ENCODE measurements around the gene RIBC2. TPM values are rescaled to one million over a fixed set of nuclear protein-coding genes. Genes with fewer than 3 reads are reported as not detected.
A peak's percentile ranks its signal among the peaks of the same experiment; 100 is the strongest.

RIBC2 gene
- total and polyA plus RNA-seq, 9 of the 15 experiments (the other 6 are each of a cell fraction or from before 2014, with no cell fraction given), result not detected

DNA sequence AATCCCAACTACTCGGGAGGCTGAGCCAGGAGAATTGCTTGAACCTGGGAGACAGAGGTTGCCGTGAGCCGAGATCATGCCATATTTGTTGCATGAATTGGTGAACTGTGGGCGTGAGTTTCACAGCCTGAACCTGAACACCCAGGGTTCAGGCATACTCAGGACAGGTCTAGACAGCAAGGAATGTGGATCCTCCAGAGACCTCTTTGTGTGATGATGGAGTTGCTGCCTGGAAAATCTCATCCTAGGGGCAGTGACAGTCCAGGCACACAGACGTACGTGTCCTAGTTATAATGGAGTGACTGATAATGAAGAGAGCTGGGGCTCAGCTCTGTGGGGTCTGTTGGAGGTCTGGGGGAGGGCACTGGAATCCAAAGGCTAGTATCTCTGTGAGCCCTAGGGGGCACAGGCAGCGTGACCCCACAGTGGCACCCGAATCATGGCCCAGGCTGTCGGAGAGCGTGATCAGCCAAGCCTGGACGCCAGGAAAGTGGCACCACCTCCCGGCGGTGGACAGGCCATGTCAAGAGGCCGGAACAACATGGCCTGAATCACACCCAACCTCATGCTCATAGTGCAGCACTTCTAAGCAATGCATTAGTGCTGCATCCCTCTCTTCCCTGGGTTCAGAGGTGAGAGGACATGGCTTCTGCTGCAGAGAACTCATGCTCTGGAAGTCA, 31.7 kb downstream of the RIBC2 start:
- FAIRE-seq, result no peak
- CTCF ChIA-PET (ENCODE audit: low intra/inter-chr PET ratio), result no interaction called here

More for the DNA sequence above, 31.7 kb downstream of the RIBC2 start:
- no peaks in the 10 kb centered on the region for H3K4me1 ChIP-seq (replicated peaks in 1 of 2; ENCODE audit: control insufficient read depth in 2 of 2, insufficient read depth in 2 of 2, low read length in 2 of 2)
- no peak overlapping the region for H3K4me2 ChIP-seq (ENCODE audit: insufficient read depth, low read length)
- 2% methylated on average over 13 of the region's 14 CpGs for WGBS (ENCODE audit: insufficient coverage, low coverage, missing lambda C conversion rate)
- peak in 1 of 2 experiments; percentile 11; a peak in 1 of 4 replicates for TF ChIP-seq RAD21 (CRISPR knock-in tag; conservative IDR thresholded peaks at IDR 0.05 in 1 of 2, IDR thresholded peaks at IDR 0.05 in 1 of 2)
- TF ChIP-seq, protein P1, sequence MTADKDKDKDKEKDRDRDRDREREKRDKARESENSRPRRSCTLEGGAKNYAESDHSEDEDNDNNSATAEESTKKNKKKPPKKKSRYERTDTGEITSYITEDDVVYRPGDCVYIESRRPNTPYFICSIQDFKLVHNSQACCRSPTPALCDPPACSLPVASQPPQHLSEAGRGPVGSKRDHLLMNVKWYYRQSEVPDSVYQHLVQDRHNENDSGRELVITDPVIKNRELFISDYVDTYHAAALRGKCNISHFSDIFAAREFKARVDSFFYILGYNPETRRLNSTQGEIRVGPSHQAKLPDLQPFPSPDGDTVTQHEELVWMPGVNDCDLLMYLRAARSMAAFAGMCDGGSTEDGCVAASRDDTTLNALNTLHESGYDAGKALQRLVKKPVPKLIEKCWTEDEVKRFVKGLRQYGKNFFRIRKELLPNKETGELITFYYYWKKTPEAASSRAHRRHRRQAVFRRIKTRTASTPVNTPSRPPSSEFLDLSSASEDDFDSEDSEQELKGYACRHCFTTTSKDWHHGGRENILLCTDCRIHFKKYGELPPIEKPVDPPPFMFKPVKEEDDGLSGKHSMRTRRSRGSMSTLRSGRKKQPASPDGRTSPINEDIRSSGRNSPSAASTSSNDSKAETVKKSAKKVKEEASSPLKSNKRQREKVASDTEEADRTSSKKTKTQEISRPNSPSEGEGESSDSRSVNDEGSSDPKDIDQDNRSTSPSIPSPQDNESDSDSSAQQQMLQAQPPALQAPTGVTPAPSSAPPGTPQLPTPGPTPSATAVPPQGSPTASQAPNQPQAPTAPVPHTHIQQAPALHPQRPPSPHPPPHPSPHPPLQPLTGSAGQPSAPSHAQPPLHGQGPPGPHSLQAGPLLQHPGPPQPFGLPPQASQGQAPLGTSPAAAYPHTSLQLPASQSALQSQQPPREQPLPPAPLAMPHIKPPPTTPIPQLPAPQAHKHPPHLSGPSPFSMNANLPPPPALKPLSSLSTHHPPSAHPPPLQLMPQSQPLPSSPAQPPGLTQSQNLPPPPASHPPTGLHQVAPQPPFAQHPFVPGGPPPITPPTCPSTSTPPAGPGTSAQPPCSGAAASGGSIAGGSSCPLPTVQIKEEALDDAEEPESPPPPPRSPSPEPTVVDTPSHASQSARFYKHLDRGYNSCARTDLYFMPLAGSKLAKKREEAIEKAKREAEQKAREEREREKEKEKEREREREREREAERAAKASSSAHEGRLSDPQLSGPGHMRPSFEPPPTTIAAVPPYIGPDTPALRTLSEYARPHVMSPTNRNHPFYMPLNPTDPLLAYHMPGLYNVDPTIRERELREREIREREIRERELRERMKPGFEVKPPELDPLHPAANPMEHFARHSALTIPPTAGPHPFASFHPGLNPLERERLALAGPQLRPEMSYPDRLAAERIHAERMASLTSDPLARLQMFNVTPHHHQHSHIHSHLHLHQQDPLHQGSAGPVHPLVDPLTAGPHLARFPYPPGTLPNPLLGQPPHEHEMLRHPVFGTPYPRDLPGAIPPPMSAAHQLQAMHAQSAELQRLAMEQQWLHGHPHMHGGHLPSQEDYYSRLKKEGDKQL (CRISPR knock-in tag; IDR thresholded peaks at IDR 0.05; ENCODE audit: borderline replicate concordance), result no peak
- H3K27me3 ChIP-seq (ENCODE audit: control insufficient read depth in 2 of 2, insufficient read depth in 2 of 2, low read length in 2 of 2), result peaks cover 3 to 30% of the 10 kb centered on the region in 2 experiments; a peak in 2 of 5 replicates
- no peak overlapping the region for H3K27ac ChIP-seq (ENCODE audit: extremely low read depth, low read depth, low read length)
- H4K20me1 ChIP-seq (replicated peaks; ENCODE audit: control insufficient read depth, insufficient read depth, low read length), result no peaks in the 10 kb centered on the region; the same call in 1 of the 2 replicates
- no peak overlapping the region for H3K9ac ChIP-seq (ENCODE audit: insufficient read depth in 1 of 2, low read depth in 2 of 2, low read length in 2 of 2)
- H2AFZ ChIP-seq (ENCODE audit: low read depth, low read length), result no peak overlapping the region
- no peak overlapping the region for H3K4me3 ChIP-seq
- H3K79me2 ChIP-seq (ENCODE audit: control insufficient read depth, insufficient read depth, low read length), result no peaks in the 10 kb centered on the region
- ATAC-seq (no peak), DNase-seq (ENCODE audit: extremely low read depth in 1 of 4, low spot score in 3 of 4) (no peak)
- intact Hi-C loops (cut with micrococcal nuclease) (no loop called here), in situ Hi-C loops (cut with MboI) (loop anchor here (5.0 kb wide), 1 partner anchor 107 kb away; no protein-coding TSS in a partner anchor)
- no peaks in the 10 kb centered on the region for H3K36me3 ChIP-seq (ENCODE audit: control insufficient read depth, insufficient read depth, low read length)
- no TSS peak for BruUV-seq (replicated peaks)
- POLR2A ChIA-PET, result no interaction called here
- H3K9me1 ChIP-seq (ENCODE audit: control insufficient read depth, insufficient read depth, low read length), result no peaks in the 10 kb centered on the region
- no peaks in the 10 kb centered on the region for H3K9me3 ChIP-seq (replicated peaks; ENCODE audit: control insufficient read depth, insufficient read depth, low read depth, low read length)
